ENCODE data around the gene YJU2. TPM values are rescaled to one million over a fixed set of nuclear protein-coding genes. Genes with fewer than 3 reads are reported as not detected.

Gene YJU2
- total RNA-seq, 1 experiment from 2014 or later = 11.0 TPM

GRCh38 chr19:4302243-4302640 lies 55.4 kb downstream of the YJU2 start, which contains the start of gene TMIGD2:
Gene TMIGD2, minus strand, starts transcription at chr19:4302389. Its CDS starts 4 bp downstream, at chr19:4302385.
- POLR2A ChIA-PET (ENCODE audit: unreplicated experiment) = no interaction called here
- Histone ChIP-seq H3K36me3 (ENCODE audit: low read depth) (no peaks in the 10 kb centered on the region), H3K27me3 (ENCODE audit: insufficient read depth, low read depth) (no peaks in the 10 kb centered on the region), H3K79me2 (ENCODE audit: low read depth) (no peaks in the 10 kb centered on the region), H3K27ac (no peak within 1 kb of the TSS), H3K9me2 (ENCODE audit: insufficient read depth) (no peaks in the 10 kb centered on the region), H3K4me2 (peak within 1 kb of the TSS; percentile 2; the same call in 1 of the 2 replicates), H2AFZ (no peak within 1 kb of the TSS), H3K4me3 (no peak within 1 kb of the TSS), H3K4me1 (replicated peaks; ENCODE audit: insufficient read depth) (no peaks in the 10 kb centered on the region), H3F3A (ENCODE audit: insufficient read depth, low read depth) (no peaks in the 10 kb centered on the region; the same call in 1 of the 2 replicates), H4K20me1 (ENCODE audit: insufficient read depth) (no peaks in the 10 kb centered on the region), H3K9me3 (ENCODE audit: insufficient read depth, low read depth) (no peaks in the 10 kb centered on the region)
- no peak for TF ChIP-seq EZH2 (IDR thresholded peaks at IDR 0.05; ENCODE audit: low read depth)
- TF ChIP-seq, protein P1, sequence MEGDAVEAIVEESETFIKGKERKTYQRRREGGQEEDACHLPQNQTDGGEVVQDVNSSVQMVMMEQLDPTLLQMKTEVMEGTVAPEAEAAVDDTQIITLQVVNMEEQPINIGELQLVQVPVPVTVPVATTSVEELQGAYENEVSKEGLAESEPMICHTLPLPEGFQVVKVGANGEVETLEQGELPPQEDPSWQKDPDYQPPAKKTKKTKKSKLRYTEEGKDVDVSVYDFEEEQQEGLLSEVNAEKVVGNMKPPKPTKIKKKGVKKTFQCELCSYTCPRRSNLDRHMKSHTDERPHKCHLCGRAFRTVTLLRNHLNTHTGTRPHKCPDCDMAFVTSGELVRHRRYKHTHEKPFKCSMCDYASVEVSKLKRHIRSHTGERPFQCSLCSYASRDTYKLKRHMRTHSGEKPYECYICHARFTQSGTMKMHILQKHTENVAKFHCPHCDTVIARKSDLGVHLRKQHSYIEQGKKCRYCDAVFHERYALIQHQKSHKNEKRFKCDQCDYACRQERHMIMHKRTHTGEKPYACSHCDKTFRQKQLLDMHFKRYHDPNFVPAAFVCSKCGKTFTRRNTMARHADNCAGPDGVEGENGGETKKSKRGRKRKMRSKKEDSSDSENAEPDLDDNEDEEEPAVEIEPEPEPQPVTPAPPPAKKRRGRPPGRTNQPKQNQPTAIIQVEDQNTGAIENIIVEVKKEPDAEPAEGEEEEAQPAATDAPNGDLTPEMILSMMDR (conservative IDR thresholded peaks at IDR 0.05) = no peak
- intact Hi-C loops (cut with micrococcal nuclease; ENCODE audit: unreplicated experiment) = no loop called here
- no TSS peak for BruUV-seq (replicated peaks)
- CTCF ChIA-PET = no interaction called here
- no peak for DNase-seq

- no peaks in the 10 kb centered on the region for H3K9me3 ChIP-seq (ENCODE audit: insufficient read depth, low read depth)
- ChIA-PET CTCF (no interaction called here), POLR2A (ENCODE audit: unreplicated experiment) (no interaction called here)
- H4K20me1 ChIP-seq (ENCODE audit: insufficient read depth) = no peaks in the 10 kb centered on the region
- H3K27me3 ChIP-seq (ENCODE audit: insufficient read depth, low read depth) = no peaks in the 10 kb centered on the region
- H3K9me2 ChIP-seq (ENCODE audit: insufficient read depth) = no peaks in the 10 kb centered on the region
- DNase-seq = no peak
- H3K4me3 ChIP-seq = no peak overlapping the region
- no peak overlapping the region for H3K4me2 ChIP-seq
- no TSS peak for BruUV-seq (replicated peaks)
- H3K79me2 ChIP-seq (ENCODE audit: low read depth) = no peaks in the 10 kb centered on the region
- H2AFZ ChIP-seq = no peak overlapping the region
- no peak overlapping the region for H3K27ac ChIP-seq
- TF ChIP-seq, protein P1 (conservative IDR thresholded peaks at IDR 0.05) = no peak
- TF ChIP-seq EZH2 (IDR thresholded peaks at IDR 0.05; ENCODE audit: low read depth) = no peak
- intact Hi-C loops (cut with micrococcal nuclease; ENCODE audit: unreplicated experiment) = no loop called here
- peaks cover under 1% of the 10 kb centered on the region; the same call in 1 of the 2 replicates for H3F3A ChIP-seq (ENCODE audit: insufficient read depth, low read depth)
- no peaks in the 10 kb centered on the region for H3K36me3 ChIP-seq (ENCODE audit: low read depth)
- H3K4me1 ChIP-seq (replicated peaks; ENCODE audit: insufficient read depth) = no peaks in the 10 kb centered on the region
These were observed 57.1 kb downstream of the YJU2 start for GRCh38 chr19:4303819-4304537.

GRCh38 chr19:4304538-4305256 lies 57.8 kb downstream of the YJU2 start, which contains the start of gene FSD1:
Gene FSD1, plus strand, starts transcription at chr19:4304598. Its CDS starts 149 bp downstream, at chr19:4304747.
- Histone ChIP-seq H3F3A (ENCODE audit: insufficient read depth, low read depth) (peaks cover 6% of the 10 kb centered on the region; the same call in 1 of the 2 replicates), H3K4me2 (no peak within 1 kb of the TSS), H3K9me3 (ENCODE audit: insufficient read depth, low read depth) (no peaks in the 10 kb centered on the region), H3K4me1 (replicated peaks; ENCODE audit: insufficient read depth) (no peaks in the 10 kb centered on the region), H3K9me2 (ENCODE audit: insufficient read depth) (no peaks in the 10 kb centered on the region), H3K27ac (no peak within 1 kb of the TSS), H4K20me1 (ENCODE audit: insufficient read depth) (no peaks in the 10 kb centered on the region), H3K79me2 (ENCODE audit: low read depth) (no peaks in the 10 kb centered on the region), H3K36me3 (ENCODE audit: low read depth) (no peaks in the 10 kb centered on the region), H3K4me3 (no peak within 1 kb of the TSS), H2AFZ (no peak within 1 kb of the TSS), H3K27me3 (ENCODE audit: insufficient read depth, low read depth) (no peaks in the 10 kb centered on the region)
- BruUV-seq (replicated peaks) = no TSS peak
- intact Hi-C loops (cut with micrococcal nuclease; ENCODE audit: unreplicated experiment) = no loop called here
- TF ChIP-seq, protein P1 (conservative IDR thresholded peaks at IDR 0.05) = no peak
- TF ChIP-seq EZH2 (IDR thresholded peaks at IDR 0.05; ENCODE audit: low read depth) = no peak
- DNase-seq = no peak
- CTCF ChIA-PET = no interaction called here
- POLR2A ChIA-PET (ENCODE audit: unreplicated experiment) = interaction anchor here (0.6 kb wide), 1 partner anchor 334 kb away, joined by 7 read pairs; the partner anchor contains the start of gene DAPK3

All from PC-9 (cell line).